ENCODE results near the gene FANCF. TPM values are rescaled to one million over a fixed set of nuclear protein-coding genes. Genes with fewer than 3 reads are reported as not detected.
"Not testable (repeated sequence)": the region's sequence is repeated elsewhere in the genome, so short reads cannot be mapped to it uniquely, and the experiment has no call there.

Gene FANCF, protein sequence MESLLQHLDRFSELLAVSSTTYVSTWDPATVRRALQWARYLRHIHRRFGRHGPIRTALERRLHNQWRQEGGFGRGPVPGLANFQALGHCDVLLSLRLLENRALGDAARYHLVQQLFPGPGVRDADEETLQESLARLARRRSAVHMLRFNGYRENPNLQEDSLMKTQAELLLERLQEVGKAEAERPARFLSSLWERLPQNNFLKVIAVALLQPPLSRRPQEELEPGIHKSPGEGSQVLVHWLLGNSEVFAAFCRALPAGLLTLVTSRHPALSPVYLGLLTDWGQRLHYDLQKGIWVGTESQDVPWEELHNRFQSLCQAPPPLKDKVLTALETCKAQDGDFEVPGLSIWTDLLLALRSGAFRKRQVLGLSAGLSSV
- total RNA-seq, result 17.0 TPM

DNA sequence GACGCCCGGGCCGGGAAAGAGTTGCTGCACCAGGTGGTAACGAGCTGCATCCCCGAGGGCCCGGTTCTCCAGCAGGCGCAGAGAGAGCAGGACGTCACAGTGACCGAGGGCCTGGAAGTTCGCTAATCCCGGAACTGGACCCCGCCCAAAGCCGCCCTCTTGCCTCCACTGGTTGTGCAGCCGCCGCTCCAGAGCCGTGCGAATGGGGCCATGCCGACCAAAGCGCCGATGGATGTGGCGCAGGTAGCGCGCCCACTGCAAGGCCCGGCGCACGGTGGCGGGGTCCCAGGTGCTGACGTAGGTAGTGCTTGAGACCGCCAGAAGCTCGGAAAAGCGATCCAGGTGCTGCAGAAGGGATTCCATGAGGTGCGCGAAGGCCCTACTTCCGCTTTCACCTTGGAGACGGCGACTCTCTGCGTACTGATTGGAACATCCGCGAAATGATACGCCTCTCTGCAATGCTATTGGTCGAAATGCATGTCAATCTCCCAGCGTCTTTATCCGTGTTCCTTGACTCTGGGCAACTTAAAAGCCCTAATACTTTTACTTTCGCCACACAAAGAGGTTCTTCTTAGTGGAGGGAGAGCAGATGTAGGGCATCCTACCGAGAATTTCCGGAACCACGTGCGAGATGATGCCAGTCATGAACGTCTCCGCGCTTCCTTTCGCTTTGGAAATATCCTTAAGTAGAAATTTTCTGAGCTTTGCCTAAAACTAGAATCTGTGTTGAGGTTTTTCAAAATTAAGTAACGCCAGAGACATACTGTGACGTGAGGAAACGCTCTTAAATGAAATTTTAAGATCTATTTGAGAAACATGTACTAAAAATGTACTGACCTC lies at the start of gene FANCF:
FANCF (minus strand) TSS at position 376 of the 840 bp plus-strand sequence; CDS start at position 363, 13 bp downstream.
- DNase-seq (ENCODE audit: low read depth in 2 of 3, low spot score in 2 of 3), result peak; percentile 94 to 100 (median 99)

GRCh38 chr11:22674470-22675439 lies 49.1 kb upstream of the FANCF start:
- no peak for DNase-seq (ENCODE audit: low read depth in 2 of 3, low spot score in 2 of 3)

DNA sequence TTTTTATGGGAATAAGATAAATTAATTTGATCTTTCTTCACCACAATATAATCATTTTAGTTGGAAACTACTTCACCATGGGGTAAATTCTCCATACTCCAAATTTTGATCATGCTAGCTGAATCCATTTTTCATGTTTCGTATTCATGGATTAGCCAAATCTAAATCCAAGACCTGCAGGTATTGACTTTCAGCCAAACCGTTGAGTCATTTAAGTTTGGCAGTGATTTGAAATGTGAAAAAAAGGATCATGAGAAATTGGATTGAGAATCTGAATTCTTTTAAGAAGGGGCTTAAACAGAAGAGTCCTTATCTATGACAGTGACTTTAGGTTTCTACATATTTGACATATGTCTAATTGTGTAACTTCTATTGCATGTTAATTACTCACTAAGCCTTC lies 46.1 kb upstream of the FANCF start:
- DNase-seq (ENCODE audit: low read depth in 2 of 3, low spot score in 2 of 3), result no peak

DNA sequence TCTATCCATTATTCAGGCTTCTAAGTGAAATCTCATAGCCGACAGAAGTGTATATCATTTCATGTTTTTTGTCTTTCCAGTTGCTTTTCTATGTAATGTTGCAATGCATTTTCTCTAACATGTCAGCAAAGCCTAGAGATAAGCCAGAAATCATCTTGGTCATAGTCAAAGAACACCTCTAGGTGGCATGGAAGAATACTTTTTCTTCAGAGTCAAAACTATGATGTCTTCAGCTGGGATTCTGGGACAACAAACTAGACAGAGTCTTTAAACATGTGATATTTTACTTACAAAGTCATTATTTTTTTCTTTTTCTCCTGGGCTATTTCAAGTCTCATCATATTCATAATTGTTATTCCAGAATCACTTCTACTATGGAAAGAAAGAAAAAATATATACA lies 45.2 kb upstream of the FANCF start:
- peak in 1 of 3 donors; percentile 27 for DNase-seq (ENCODE audit: low read depth in 2 of 3, low spot score in 2 of 3)

GRCh38 chr11:22669368-22669767 lies 43.7 kb upstream of the FANCF start:
- DNase-seq (ENCODE audit: low read depth in 2 of 3, low spot score in 2 of 3), result no peak

DNA sequence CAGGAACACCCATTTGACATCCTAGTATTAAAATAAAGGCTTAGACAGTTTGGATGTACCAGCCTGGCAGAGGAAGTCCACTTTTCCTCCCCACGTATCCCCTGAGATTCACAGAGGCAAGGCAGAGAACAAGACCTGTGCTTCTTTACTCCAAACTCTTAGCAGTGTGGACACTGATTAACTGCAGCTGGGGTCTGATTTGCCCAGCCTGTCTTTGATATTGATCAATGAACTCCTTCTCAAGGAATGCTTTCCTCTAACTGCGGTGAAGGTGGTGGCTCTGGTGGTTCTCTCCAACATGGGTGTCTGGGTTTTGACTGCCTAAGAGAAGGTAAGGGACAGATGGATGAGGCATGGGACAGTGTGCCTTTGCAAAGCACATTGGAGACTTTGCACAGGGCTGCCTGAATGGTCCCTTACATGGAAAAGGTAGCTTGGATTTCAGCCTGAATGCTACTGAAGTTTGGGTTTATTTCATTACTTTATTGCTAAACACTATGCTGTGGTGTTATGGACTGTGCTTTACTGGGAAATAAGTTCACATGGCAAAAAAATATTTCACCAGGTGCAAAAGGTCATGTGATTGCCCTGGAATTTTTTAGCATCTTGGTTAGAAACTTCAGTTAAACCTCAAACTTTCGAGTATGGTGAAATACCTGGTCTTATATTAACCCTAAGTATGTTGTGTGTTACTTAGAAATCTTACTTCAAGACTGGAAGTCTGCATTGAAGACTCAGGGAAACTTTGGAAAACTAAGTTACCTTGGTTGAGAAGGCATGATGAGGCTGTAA lies 42.6 kb upstream of the FANCF start:
- no peak for DNase-seq (ENCODE audit: low read depth in 2 of 3, low spot score in 2 of 3)

DNA sequence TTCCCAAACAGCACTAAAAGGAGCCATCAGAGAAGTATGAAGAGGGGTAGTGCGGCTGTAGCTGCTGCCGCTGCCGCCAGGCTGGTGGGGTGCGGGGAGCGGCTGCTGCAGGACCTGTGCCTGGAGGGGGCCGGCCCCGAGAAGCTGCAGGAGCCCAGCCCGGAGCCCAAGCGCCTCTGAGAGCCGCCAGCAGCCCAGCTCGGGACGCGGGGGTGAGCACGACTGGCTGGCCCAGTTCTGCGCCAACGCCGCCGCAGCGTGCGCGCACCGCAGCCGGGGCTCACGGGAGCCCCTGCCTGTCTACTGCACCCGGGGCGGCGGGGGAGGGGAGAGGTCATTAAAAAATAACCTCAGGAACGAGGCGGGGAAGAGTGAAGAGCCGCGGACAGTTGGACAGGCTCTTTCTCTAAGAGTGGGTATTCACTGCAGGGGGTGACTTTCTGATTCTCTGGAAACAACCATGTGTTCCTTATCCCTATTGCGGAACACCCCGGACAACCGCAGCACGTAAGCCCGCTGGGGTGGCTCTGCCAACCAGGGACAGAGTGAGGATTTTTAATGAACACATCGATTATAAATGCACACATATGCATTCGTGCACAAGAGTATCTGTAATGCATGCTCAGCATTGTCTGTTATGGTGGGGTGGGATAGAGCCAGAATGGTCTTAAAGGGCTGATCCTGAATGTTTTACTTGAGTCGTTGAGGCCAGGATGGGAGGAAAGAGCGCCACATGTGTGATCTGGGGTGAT lies 41.2 kb upstream of the FANCF start:
- no peak for DNase-seq (ENCODE audit: low read depth in 2 of 3, low spot score in 2 of 3)

- no peak for DNase-seq (ENCODE audit: low read depth in 2 of 3, low spot score in 2 of 3)
Measured at GRCh38 chr11:22666325-22666687, 40.7 kb upstream of the FANCF start, which contains the start of gene GAS2. Gene GAS2 (plus strand): TSS chr11:22666611. CDS start chr11:22674870, 8,259 bp downstream.

DNA sequence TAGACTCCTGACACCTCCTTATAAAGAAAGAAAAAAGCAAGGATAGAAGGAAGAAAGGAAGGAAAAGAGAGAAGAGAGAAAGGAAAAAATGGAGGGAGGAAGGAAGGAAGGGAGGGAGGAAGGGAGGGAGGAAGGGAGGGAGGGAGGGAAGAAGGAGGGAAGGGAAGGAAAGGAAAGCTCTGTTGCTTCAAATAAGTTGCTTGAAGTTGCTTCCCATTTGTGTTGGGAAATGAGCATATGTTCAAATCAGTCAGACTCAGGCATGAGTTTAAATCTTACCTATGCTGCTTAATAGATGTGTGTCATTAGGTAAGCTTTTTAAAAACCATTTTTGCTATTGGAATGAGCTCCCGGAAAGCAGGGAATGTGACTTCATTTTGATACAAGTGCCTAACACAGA lies 34.2 kb upstream of the FANCF start:
- no peak for DNase-seq (ENCODE audit: low read depth in 2 of 3, low spot score in 2 of 3)

- DNase-seq (ENCODE audit: low read depth in 2 of 3, low spot score in 2 of 3), result no peak
Measured at GRCh38 chr11:22657101-22657694, 31.6 kb upstream of the FANCF start.

GRCh38 chr11:22656130-22656529 lies 30.5 kb upstream of the FANCF start:
- DNase-seq (ENCODE audit: low read depth in 2 of 3, low spot score in 2 of 3), result no peak

- not testable (repeated sequence) for DNase-seq (ENCODE audit: low read depth in 2 of 3, low spot score in 2 of 3)
Measured at GRCh38 chr11:22652346-22652745, 26.7 kb upstream of the FANCF start.

DNA sequence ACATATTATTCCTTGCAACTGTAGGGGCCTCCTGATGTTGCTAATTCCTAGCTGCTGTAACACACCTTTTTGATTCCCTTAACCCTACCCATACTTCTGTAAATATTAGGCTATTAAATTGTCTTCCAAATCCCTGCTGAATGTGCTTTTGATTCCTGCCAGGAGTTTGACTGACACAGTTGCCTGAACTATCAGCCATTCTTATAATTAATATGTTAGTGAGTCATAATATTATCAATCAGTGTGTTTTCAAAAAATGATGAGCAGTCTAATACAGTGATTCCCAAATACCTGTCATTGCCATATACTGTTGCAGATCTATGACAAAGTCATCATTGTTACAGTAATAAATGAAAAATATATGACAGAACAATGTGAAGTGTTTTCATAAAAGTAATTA lies 15.9 kb upstream of the FANCF start:
- DNase-seq (ENCODE audit: low read depth in 2 of 3, low spot score in 2 of 3), result no peak

GRCh38 chr11:22640862-22641261 lies 15.2 kb upstream of the FANCF start:
- DNase-seq (ENCODE audit: low read depth in 2 of 3, low spot score in 2 of 3), result no peak

GRCh38 chr11:22635689-22636088 lies 10.1 kb upstream of the FANCF start:
- no peak for DNase-seq (ENCODE audit: low read depth in 2 of 3, low spot score in 2 of 3)

- DNase-seq (ENCODE audit: low read depth in 2 of 3, low spot score in 2 of 3), result no peak
Measured at GRCh38 chr11:22634897-22635629, 9.4 kb upstream of the FANCF start.

GRCh38 chr11:22633354-22633902 lies 7.8 kb upstream of the FANCF start:
- DNase-seq (ENCODE audit: low read depth in 2 of 3, low spot score in 2 of 3), result no peak

- DNase-seq (ENCODE audit: low read depth in 2 of 3, low spot score in 2 of 3), result no peak
Measured at GRCh38 chr11:22627421-22627820, 1.8 kb upstream of the FANCF start.

Data from hematopoietic multipotent progenitor cell (in vitro differentiated cells).